GM10847 (cell line): ENCODE data around the gene MYBBP1A.

ENCODE experiments used
- POLR2A ChIP-seq: IDR thresholded peaks from 2 replicates; pipeline ENCODE4 v1.6.1; 2011; ENCODE audit not compliant: insufficient read length; ENCODE audit errors: extremely low read depth

MYBBP1A gene

DNA sequence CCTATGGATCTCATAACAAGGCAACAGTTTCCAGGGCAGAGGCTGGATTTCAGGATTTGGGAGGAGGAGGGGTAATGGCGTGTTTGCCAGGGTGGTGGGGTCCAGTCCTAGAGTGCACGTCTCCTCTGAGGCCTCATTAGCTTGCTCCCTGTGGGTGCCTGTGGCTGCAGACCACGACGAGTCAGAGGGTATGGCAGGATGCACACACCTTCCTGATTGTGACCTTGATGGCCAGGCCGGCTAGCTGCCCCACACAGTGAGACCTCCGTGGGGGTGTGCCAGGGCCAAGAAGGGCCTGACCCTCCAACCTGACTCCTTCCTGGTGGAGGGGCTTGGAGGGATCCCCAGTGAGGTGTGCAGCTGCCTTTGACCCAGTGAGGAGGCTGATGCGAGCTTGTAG lies 25.1 kb upstream of the MYBBP1A start:
- no peak for TF ChIP-seq POLR2A

DNA sequence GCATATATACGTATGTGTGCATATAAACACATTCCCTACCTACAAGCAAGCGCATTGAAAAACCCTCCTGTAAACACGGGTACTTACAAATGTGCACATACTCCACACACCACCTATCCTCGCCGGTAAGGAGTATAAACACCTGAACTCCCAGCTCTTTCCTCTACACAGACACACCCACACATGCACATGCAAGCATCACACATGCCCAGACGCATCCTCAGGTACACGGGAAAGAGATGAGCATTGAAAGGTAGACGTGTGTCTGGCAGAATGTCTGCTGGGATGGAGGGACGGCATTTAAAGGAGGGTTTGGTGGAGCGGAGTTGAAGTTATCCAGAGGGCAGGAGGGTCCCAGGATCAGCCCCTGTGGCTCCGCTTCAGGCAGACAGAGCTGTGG lies 24.5 kb upstream of the MYBBP1A start:
- no peak for TF ChIP-seq POLR2A

DNA sequence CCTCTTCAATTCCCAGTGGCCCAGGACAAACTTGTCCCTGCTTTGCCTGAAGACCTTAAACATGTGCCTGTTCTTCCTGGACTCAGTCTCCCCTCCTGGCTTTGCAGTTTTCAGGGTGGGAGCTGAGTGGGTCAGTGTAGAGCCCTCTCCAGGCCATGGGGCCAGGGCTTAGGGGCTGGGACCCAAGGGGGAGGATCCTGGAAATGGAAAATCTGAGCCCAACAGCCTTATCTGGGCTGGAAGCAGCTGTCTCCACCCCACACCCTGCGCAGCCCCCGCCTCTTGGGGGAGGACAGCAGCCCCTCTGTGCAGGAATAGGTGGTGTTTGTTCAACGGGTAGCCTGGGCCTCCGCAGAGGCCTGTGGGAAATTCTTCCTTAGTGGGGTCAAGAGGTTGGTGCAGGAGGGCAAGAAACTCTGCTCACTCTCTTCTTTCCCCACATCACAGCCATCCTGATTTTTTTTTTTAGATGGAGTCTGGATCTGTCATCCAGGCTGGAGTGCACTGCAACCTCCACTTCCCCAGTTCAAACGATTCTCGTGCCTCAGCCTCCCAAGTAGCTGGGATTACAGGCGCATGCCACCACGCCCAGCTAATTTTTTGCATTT lies 22.3 kb upstream of the MYBBP1A start:
- no peak for TF ChIP-seq POLR2A

DNA sequence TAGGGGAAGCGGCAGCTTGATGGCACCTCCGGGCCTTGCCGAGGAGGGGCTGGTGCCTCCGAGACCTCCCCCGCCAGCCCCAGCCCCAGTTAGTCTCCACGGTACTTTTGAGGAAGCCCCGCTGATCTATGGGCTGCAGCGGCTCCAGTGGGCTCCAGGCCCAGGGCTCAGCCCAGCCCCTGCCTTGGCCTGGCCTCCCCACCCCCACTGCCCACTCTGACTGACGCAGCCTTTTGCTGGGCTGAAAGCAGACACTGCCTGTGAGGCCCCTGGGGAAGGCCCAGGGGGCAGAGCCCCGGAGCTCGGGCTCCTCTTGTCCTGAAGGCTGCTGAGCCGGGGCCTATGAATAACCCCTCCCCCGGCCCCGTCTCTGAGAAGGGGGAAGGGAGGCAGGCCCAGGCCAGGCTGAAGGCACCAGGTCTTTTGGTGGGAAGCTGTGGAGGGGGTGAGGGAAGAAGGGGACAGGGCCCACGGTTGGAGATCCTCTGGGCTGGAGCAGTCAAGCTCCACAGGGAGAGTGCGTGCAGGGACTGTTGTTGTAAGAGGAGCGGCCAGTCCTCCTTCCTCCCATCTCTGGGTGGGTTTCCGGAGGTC lies 21.6 kb upstream of the MYBBP1A start:
- TF ChIP-seq POLR2A, result no peak

DNA sequence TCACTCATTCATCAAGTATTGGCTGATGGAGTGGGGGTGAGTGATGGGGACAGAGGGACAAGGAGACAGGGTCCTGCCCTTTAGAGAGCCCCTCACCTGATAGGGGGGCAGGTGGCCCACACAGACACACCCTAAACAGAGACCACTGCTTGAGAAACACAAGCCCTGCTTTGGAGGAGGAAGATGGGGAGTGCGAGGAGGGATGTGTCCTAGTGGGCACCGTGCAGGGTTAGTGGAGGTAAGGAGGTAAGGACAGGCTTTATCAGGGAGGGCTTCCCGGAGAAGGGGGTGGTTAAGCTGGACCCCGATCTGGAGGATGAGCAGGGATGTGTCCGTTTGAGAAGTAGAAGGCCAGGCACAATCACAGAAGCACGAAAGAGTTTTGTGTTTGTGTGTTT lies 21.0 kb upstream of the MYBBP1A start:
- no peak for TF ChIP-seq POLR2A

DNA sequence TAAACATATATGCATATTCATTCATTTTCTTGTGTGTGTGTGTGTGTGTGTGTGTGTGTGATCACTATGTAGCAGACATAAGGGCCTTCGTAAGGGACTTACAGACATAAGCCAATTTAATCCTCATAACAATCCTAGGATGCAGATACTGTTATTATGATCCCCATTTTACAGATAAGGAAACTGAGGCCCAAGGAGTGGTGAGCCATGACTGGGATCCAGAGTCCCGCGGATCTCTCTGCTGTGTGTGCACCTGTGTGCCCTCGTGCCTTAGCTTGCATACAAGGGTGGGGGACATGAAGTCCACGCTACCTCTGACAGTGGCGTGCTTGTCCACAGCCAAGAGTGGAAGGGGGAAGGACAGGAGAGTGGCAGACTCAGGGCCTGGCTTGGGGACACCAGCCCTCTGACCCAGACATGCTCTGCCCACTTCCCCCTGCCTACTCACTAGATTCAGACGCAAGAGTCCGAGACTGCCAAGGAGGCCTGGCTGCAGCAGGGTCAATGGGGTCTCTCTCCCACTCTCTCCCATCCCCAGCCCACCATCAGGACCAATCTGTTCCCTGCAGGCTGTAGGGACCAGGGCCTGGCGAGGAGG lies 19.4 kb upstream of the MYBBP1A start:
- TF ChIP-seq POLR2A, result no peak

DNA sequence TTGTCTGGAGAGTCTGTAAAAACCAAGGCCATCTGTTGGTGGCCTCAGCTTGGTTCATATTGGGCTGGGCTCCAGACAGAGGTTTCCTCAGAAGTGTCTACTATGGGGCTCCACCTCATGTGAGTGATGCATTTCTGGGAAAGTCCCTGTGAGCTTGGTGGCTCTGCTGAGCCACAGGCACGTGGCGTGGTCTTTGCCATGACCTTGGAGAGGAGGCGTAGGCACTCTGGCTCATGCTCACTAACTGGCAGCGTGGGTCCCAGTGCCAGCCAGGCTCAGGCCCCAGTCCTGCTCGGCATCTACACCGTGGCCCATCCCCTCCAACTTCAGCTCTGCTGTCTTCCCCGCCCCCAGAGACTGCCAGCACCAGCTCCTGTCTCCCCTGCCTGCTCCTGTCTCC lies 18.5 kb upstream of the MYBBP1A start:
- no peak for TF ChIP-seq POLR2A

DNA sequence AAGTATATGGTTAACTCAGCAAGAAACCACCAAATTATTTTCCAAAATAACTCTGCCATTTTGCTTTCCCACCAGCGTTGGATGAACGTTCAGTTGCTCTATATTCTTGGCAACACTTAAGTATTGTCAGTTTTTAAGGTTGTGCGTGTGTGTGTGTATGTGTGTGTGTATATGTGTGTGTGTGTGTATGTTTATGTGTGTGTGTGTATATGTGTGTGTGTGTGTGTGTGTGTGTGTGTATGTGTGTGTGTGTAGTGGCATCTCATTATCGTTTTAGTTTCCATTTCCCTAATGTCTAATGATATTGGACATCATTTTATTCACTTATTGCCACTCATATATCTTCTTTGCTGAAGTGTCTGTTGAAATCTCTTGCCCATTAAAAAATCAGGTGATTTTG lies 17.9 kb upstream of the MYBBP1A start:
- TF ChIP-seq POLR2A, result no peak

DNA sequence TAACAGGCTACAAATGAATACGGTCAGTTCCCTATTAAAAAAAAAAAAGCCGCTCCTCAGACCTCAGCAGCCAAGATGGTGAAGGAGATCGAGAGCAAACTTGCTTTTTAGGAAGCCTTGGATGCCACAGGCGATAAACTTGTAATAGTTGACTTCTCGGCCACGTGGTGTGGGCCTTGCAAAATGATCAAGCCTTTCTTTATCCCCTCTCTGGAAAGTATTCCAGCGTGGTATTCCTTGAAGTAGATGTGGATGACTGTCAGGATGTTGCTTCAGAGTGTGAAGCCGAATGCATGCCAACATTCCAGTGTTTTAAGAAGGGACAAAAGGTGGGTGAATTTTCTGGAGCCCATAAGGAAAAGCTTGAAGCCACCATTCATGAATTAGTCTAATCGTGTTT lies 16.9 kb upstream of the MYBBP1A start:
- TF ChIP-seq POLR2A, result no peak

DNA sequence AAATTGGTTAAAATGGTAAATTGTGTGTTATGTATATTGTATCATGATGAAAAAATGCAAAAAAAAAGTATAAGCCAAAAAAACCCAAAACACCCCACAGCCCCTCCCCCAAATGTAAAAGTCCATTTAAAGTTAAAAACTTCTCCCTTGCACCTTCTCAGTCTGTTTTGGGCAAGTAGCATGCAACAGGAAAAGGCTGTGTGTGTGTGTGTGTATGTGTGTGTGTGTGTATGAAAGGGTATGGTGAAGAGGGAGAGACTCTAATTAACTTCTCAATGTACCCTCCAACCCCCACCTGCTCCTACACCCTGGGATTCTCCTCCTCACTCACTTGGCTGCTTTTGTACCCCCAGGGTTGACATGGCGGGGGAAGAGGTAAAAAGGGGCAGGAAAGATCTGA lies 14.4 kb upstream of the MYBBP1A start:
- no peak for TF ChIP-seq POLR2A

DNA sequence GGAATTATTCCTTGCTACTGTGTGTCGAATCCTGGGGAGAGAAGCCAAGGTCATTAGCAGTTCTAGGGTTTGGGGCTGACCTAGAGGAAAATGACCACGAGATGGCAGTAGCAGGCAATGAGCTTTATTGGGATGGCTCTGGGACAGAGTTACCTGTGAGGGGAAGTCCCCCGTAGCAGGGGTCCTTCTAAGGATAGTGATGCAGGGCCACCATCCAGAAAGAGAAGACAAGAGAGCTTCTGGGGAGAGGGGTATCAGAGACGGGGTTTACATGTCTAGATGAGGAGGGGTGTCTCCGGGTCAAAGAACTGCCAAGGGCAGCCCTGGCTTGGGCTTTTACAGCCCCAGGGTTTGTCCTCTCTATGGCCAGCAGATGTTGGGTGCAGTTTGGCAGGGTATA lies 11.6 kb upstream of the MYBBP1A start:
- no peak for TF ChIP-seq POLR2A

DNA sequence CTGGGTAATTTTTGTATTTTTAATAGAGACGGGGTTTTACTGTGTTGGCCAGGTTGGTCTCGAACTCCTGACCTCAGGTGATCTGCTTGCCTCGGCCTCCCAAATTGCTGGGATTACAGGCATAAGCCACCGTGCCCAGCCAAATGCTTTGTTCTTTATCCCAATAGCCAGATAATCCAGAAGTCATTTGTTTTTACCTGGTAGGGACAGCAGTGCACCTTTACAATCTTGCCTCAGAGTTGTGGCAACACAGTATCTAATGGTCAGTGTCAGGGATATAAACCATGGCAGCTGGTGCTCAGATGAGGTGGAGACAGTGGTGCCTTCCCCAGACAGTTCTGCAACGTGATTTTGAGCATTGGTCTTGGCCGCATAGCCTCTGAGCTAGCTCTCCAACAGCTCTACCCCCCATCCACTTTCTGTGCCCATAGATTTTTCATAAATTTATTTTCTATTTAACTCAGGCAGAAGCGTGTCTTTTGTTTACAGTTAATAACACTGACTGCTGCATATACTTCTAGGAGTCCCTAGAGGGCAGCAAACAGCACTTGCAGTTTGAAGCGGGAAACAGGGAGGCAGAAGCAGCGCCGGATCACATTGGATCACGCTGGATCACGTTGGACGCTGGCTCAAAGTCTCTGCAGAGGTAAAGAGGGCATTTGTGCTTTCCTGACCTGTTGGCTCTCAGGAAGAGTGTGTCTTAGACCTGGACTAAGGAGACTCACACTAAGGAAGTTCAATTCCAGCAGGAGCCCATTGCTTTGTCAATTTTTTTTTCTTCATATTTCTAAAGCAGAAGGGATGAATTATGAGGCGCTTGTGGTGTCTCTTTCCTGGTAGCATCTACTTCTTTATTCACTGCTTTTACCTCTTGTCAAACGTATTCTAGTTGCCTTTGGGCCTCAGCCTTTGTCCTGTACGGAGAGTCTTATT lies 10.3 kb upstream of the MYBBP1A start:
- no peak for TF ChIP-seq POLR2A

DNA sequence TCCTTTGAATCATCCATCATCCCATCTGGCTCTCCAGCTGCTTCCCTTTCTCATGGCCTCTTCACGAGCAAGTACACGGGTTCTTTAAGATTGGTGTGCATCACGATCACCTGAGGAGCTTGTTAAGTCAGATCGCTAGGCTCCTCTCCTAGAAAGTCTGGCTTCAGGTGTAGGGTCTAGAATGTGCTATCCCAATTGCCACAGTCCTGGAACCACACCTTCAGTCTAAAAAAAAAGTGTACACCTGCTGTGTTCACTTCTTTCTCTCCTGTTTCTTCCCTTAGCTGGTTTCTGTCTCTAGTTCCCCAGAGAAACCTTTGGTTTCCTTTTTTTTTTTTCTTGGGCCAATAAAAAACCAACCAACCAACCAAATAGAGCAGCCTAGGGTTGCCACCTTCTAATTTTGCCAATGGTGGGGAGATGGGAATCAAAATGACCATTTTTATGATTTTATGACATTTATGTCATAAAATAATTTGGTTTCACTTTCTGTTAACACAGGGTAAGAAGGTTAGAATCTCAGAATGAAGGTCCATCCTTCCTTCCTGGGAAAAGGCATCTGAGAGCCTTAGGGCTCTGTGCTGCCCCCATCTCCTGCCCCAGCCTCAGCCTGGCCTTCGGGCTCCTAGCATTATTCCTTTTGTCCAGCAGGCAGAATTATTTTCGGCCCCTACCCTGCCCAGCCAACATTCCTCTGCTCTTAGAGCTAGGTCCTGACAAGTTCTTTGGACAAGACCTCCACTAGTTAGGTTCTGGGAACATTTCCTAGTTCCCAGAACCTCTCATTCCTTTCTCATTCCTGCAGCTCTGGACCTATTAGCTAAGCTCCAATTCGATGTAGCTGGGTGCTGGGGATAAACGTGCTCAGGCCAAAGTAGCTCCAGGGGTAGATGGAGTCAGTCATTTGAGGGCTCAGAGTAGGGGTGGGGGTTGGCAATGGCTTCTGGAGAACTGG lies 7.1 kb upstream of the MYBBP1A start:
- no peak for TF ChIP-seq POLR2A

DNA sequence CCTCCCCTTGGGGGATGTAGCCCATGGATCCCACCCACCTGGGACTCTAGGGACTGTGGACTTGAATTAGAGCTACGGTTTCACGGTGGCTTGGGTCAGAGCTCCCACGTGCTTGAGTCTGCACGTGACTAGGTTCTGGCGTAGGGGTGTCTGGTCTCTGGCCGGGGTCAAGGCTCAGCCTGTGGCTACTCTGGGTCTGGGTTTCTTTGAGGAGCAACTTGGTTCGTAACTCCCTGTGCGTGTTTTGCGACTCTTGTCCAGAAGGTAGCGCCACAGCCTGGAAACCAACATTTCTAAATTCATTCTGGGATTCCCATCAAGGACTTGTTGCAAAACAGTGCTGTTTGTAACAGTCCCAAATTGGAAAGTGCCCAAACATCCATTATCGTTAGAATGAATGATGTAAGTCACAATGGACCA lies 5.7 kb upstream of the MYBBP1A start:
- no peak for TF ChIP-seq POLR2A

DNA sequence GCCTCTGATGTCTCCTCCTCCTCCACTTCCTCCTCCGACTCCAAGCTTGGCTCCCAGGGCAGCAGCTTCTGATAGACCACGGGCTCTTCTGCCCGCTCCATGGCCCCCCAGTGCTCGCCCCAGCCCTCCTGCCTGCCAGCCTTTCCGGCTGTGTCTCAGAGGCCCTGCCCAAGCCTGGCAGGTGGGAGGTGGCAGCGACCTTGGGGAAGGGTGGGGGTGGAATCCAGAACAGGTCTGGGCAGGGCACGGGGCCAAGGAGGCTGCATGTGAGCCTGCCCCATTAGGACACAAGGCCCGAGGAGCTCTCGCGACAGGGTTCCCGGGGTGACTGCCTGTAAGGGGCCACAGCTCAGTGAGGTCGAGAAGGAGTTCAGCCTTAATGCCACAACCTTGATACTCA lies 5.2 kb upstream of the MYBBP1A start, which contains the start of gene GGT6:
Gene GGT6 (minus strand): TSS at position 157 of the 400 bp plus-strand sequence. CDS start 56 bp downstream, at position 101.
- TF ChIP-seq POLR2A, result no peak
